Right forelimb (tissue), 1 donor: ENCODE results near the gene KCNJ5.
A peak's percentile ranks its signal among the peaks of the same experiment; 100 is the strongest.

Experiments
- DNase-seq: peaks from one replicate; pipeline ENCODE4 v3.0.0-alpha.2; 2018

KCNJ5 gene

GRCh38 chr11:128897826-128898225 is 6.7 kb downstream of the KCNJ5 start:
- no peak for DNase-seq

GRCh38 chr11:128898580-128899344 is 7.6 kb downstream of the KCNJ5 start:
- no peak for DNase-seq

GRCh38 chr11:128900468-128900867 is 9.3 kb downstream of the KCNJ5 start:
- DNase-seq, result no peak

- no peak for DNase-seq
These were observed 10.7 kb downstream of the KCNJ5 start for GRCh38 chr11:128901653-128902514.

GRCh38 chr11:128902515-128903066 is 11.4 kb downstream of the KCNJ5 start:
- no peak for DNase-seq

GRCh38 chr11:128903248-128904061 is 12.3 kb downstream of the KCNJ5 start:
- DNase-seq, result no peak

- DNase-seq, result no peak
These were observed 13.1 kb downstream of the KCNJ5 start for GRCh38 chr11:128904303-128904655.

- DNase-seq, result no peak
These were observed 13.6 kb downstream of the KCNJ5 start for GRCh38 chr11:128904656-128905344.

GRCh38 chr11:128905345-128906184 is 14.4 kb downstream of the KCNJ5 start:
- DNase-seq, result peak; percentile 73

GRCh38 chr11:128906185-128907050 is 15.3 kb downstream of the KCNJ5 start:
- DNase-seq, result no peak

- DNase-seq, result no peak
These were observed 16.4 kb downstream of the KCNJ5 start for GRCh38 chr11:128907585-128907984.

- no peak for DNase-seq
These were observed 17.5 kb downstream of the KCNJ5 start for GRCh38 chr11:128908391-128909246.

- no peak for DNase-seq
These were observed 18.4 kb downstream of the KCNJ5 start for GRCh38 chr11:128909438-128910125.

GRCh38 chr11:128910576-128910975 is 19.4 kb downstream of the KCNJ5 start:
- DNase-seq, result no peak

GRCh38 chr11:128911239-128911638 is 20.1 kb downstream of the KCNJ5 start:
- DNase-seq, result no peak

GRCh38 chr11:128911701-128912100 is 20.5 kb downstream of the KCNJ5 start:
- no peak for DNase-seq

GRCh38 chr11:128913806-128914205 is 22.6 kb downstream of the KCNJ5 start:
- DNase-seq, result no peak
